PFSK-1 (cell line): Measurements from ENCODE around the gene SYNPO2L.

Experiments used
- POLR2AphosphoS5 ChIP-seq: IDR thresholded peaks from 2 replicates; pipeline ENCODE4 v1.6.1; 2012; ENCODE audit warnings: low read depth, mild to moderate bottlenecking, control low read depth, low read length, moderate library complexity
- TAF1 ChIP-seq: IDR thresholded peaks from 2 replicates; pipeline ENCODE4 v1.6.1; 2012; ENCODE audit warnings: low read length, control low read depth, borderline replicate concordance; ENCODE audit not compliant: insufficient read depth

DNA sequence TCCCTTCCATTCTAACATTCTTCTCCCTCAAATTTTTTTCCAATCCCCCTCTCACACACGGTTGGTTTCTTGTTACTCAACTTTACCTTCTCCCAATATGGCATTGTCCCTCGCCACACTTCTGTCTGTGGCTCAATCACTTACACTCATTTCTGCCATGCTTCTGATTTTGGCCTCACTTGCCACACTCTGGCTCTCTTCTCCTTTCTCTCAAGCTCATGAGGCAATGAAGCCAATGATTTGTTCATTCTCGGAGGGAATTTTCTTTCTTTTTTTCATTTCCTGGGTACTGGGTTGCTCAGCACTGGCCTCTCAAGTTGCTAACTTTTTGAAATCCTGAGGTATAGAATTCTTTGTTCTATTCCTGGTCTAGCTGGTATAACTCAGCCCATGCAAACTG lies 10.6 kb downstream of the SYNPO2L start:
- no peak for TF ChIP-seq POLR2AphosphoS5
- no peak for TF ChIP-seq TAF1
